Keratinocyte (primary cell): ENCODE data around the gene C1QC.

Source experiments
- EZH2 ChIP-seq: IDR thresholded peaks from one replicate; pipeline ENCODE4 v1.6.1; 2012; ENCODE audit warnings: inconsistent platforms, mild to moderate bottlenecking, low read length, moderate library complexity
- TF ChIP-seq, protein P1 (sequence below), 3 experiments: IDR thresholded peaks in 1 of 3; conservative IDR thresholded peaks in 1 of 3; optimal IDR thresholded peaks in 1 of 3; 2 replicates in 2 of 3; 3 replicates in 1 of 3; pipeline versions ENCODE3 to v1.5.1; 2011; ENCODE audit warnings: low read length in 3 of 3, mild to moderate bottlenecking in 3 of 3, moderate library complexity in 2 of 3, control low read depth in 1 of 3, inconsistent platforms in 1 of 3; ENCODE audit not compliant: insufficient read depth in 2 of 3; ENCODE audit errors: extremely low read depth in 1 of 3

GRCh38 chr1:22600817-22601605, 42.4 kb upstream of the C1QC start:
- TF ChIP-seq, protein P1, sequence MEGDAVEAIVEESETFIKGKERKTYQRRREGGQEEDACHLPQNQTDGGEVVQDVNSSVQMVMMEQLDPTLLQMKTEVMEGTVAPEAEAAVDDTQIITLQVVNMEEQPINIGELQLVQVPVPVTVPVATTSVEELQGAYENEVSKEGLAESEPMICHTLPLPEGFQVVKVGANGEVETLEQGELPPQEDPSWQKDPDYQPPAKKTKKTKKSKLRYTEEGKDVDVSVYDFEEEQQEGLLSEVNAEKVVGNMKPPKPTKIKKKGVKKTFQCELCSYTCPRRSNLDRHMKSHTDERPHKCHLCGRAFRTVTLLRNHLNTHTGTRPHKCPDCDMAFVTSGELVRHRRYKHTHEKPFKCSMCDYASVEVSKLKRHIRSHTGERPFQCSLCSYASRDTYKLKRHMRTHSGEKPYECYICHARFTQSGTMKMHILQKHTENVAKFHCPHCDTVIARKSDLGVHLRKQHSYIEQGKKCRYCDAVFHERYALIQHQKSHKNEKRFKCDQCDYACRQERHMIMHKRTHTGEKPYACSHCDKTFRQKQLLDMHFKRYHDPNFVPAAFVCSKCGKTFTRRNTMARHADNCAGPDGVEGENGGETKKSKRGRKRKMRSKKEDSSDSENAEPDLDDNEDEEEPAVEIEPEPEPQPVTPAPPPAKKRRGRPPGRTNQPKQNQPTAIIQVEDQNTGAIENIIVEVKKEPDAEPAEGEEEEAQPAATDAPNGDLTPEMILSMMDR (optimal IDR thresholded peaks at IDR 0.05 in 1 of 3, IDR thresholded peaks at IDR 0.05 in 1 of 3, conservative IDR thresholded peaks at IDR 0.05 in 1 of 3; ENCODE audit: extremely low read depth in 1 of 3, insufficient read depth in 2 of 3, low read length in 3 of 3) = no peak
- TF ChIP-seq EZH2 = no peak
